DOHH2 (cell line): ENCODE results near the gene PADI3.

Experiments
- H3F3A ChIP-seq: fragments of 200-600 bp; sonication (generic), shearing (Covaris generic); 2 replicates; pipeline ENCODE4 v1.6.0; 2016; ENCODE audit warnings: antibody characterized with exemption, mild to moderate bottlenecking; ENCODE audit not compliant: control insufficient read depth, insufficient read depth
- H3K27ac ChIP-seq: fragments of 200-600 bp; sonication (generic); 2 replicates; pipeline ENCODE4 v1.5.1; 2014; ENCODE audit warnings: low read depth, mild to moderate bottlenecking, low read length, moderate library complexity
- H3K27me3 ChIP-seq: fragments of 200-600 bp; sonication (generic); 2 replicates; pipeline ENCODE4 v1.6.1; 2014; ENCODE audit warnings: mild to moderate bottlenecking, low read length, mixed read lengths; ENCODE audit not compliant: control insufficient read depth
- H3K36me3 ChIP-seq: fragments of 200-600 bp; sonication (generic); 2 replicates; pipeline ENCODE4 v1.6.1; 2014; ENCODE audit warnings: mild to moderate bottlenecking, low read length, moderate library complexity, mixed read lengths; ENCODE audit not compliant: control insufficient read depth
- H3K4me1 ChIP-seq: fragments of 200-600 bp; sonication (generic); 2 replicates; pipeline ENCODE4 v1.6.1; 2014; ENCODE audit warnings: mild to moderate bottlenecking, low read length, mixed read lengths; ENCODE audit not compliant: control insufficient read depth
- H3K4me2 ChIP-seq: fragments of 200-600 bp; sonication (generic); 2 replicates; pipeline ENCODE4 v1.6.0; 2014; ENCODE audit warnings: mild to moderate bottlenecking, low read length, moderate library complexity
- H3K4me3 ChIP-seq: fragments of 200-600 bp; sonication (generic); 2 replicates; pipeline ENCODE4 v1.5.1; 2014; ENCODE audit warnings: mild to moderate bottlenecking, low read length, mixed read lengths
- H3K79me2 ChIP-seq: fragments of 200-600 bp; sonication (generic); 2 replicates; pipeline ENCODE4 v1.6.1; 2014; ENCODE audit warnings: mild to moderate bottlenecking, low read length, mixed read lengths; ENCODE audit not compliant: control insufficient read depth
- H3K9me2 ChIP-seq: fragments of 200-600 bp; sonication (generic); replicated peaks from 2 replicates; pipeline ENCODE4 v1.6.1; 2014; ENCODE audit warnings: mild to moderate bottlenecking, low read length, mixed read lengths; ENCODE audit not compliant: control insufficient read depth
- H3K9me3 ChIP-seq: fragments of 200-600 bp; sonication (generic); 2 replicates; pipeline ENCODE4 v1.6.1; 2014; ENCODE audit warnings: antibody characterized with exemption, low read length, mixed read lengths; ENCODE audit not compliant: control insufficient read depth, insufficient read depth
- H4K20me1 ChIP-seq: fragments of 200-600 bp; sonication (generic); 2 replicates; pipeline ENCODE4 v1.6.0; 2014; ENCODE audit warnings: low read depth, mild to moderate bottlenecking, antibody characterized with exemption, low read length, moderate library complexity; ENCODE audit not compliant: control insufficient read depth, insufficient read depth
- CTCF ChIP-seq: fragments of 200-600 bp; sonication (generic); IDR thresholded peaks from one replicate; pipeline ENCODE4 v1.5.1; 2014; ENCODE audit warnings: antibody characterized with exemption, mild to moderate bottlenecking, low read depth, low read length; ENCODE audit not compliant: poor library complexity, severe bottlenecking
- EZH2phosphoT487 ChIP-seq: fragments of 200-600 bp; sonication (generic); IDR thresholded peaks from 2 replicates; pipeline ENCODE4 v1.6.1; 2017; ENCODE audit warnings: borderline replicate concordance, mild to moderate bottlenecking, antibody characterized with exemption, low read length, moderate library complexity, mixed read lengths

Gene PADI3

GRCh38 chr1:17244821-17245740 is 3.8 kb upstream of the PADI3 start:
- Histone ChIP-seq H3K4me1 (no peaks in the 10 kb centered on the region), H4K20me1 (no peaks in the 10 kb centered on the region), H3K9me2 (no peaks in the 10 kb centered on the region), H3F3A (no peaks in the 10 kb centered on the region), H3K4me2 (no peak overlapping the region), H3K27me3 (peaks cover 20% of the 10 kb centered on the region), H3K79me2 (no peaks in the 10 kb centered on the region), H3K4me3 (no peak overlapping the region), H3K27ac (no peak overlapping the region), H3K36me3 (no peaks in the 10 kb centered on the region), H3K9me3 (no peaks in the 10 kb centered on the region)
- TF ChIP-seq CTCF (no peak), EZH2phosphoT487 (no peak)

- TF ChIP-seq CTCF (no peak), EZH2phosphoT487 (no peak)
- Histone ChIP-seq H3K36me3 (no peaks in the 10 kb centered on the region), H3K4me2 (no peak overlapping the region), H3K4me1 (no peaks in the 10 kb centered on the region), H3K79me2 (no peaks in the 10 kb centered on the region), H3K27ac (no peak overlapping the region), H3K9me2 (no peaks in the 10 kb centered on the region), H3K4me3 (no peak overlapping the region), H3K9me3 (no peaks in the 10 kb centered on the region), H3F3A (no peaks in the 10 kb centered on the region), H4K20me1 (no peaks in the 10 kb centered on the region), H3K27me3 (peaks cover 20% of the 10 kb centered on the region)
These were observed 3.0 kb upstream of the PADI3 start for GRCh38 chr1:17245816-17246325.

GRCh38 chr1:17246971-17247370 is 1.9 kb upstream of the PADI3 start:
- no peaks in the 10 kb centered on the region for H3K79me2 ChIP-seq
- peaks cover 20% of the 10 kb centered on the region for H3K27me3 ChIP-seq
- no peaks in the 10 kb centered on the region for H3K9me2 ChIP-seq
- H3K4me1 ChIP-seq = no peaks in the 10 kb centered on the region
- no peak for TF ChIP-seq CTCF
- no peak for TF ChIP-seq EZH2phosphoT487
- no peak overlapping the region for H3K4me2 ChIP-seq
- H3F3A ChIP-seq = no peaks in the 10 kb centered on the region
- no peaks in the 10 kb centered on the region for H3K36me3 ChIP-seq
- no peak overlapping the region for H3K27ac ChIP-seq
- H3K4me3 ChIP-seq = no peak overlapping the region
- no peaks in the 10 kb centered on the region for H3K9me3 ChIP-seq
- no peaks in the 10 kb centered on the region for H4K20me1 ChIP-seq
